Measurements from ENCODE around the gene NMNAT3.
A peak's percentile ranks its signal among the peaks of the same experiment; 100 is the strongest.

The NMNAT3 gene

GRCh38 chr3:139695426-139696313 is 17.9 kb upstream of the NMNAT3 start:
- Histone ChIP-seq H3K9ac (no peak overlapping the region), H3K4me1 (no peaks in the 10 kb centered on the region), H3K4me2 (no peak overlapping the region), H3K4me3 (no peak overlapping the region), H3K36me3 (no peaks in the 10 kb centered on the region), H3K27me3 (no peaks in the 10 kb centered on the region), H4K20me1 (no peaks in the 10 kb centered on the region), H3K27ac (no peak overlapping the region), H3K9me3 (replicated peaks in 1 of 11) (no peaks in the 10 kb centered on the region)
- TF ChIP-seq Cebpa-rat (IDR thresholded peaks at IDR 0.05) = no peak

- Histone ChIP-seq H3K9ac (no peak overlapping the region), H3K36me3 (no peaks in the 10 kb centered on the region), H3K27ac (no peak overlapping the region), H3K27me3 (no peaks in the 10 kb centered on the region), H3K9me3 (replicated peaks in 1 of 11) (no peaks in the 10 kb centered on the region), H3K4me3 (no peak overlapping the region), H3K4me2 (no peak overlapping the region), H3K4me1 (no peaks in the 10 kb centered on the region), H4K20me1 (no peaks in the 10 kb centered on the region)
- TF ChIP-seq Cebpa-rat (IDR thresholded peaks at IDR 0.05) = no peak
These were observed 17.2 kb upstream of the NMNAT3 start for GRCh38 chr3:139695007-139695406.

- no peak overlapping the region for H3K4me3 ChIP-seq
These were observed 16.8 kb upstream of the NMNAT3 start for GRCh38 chr3:139694542-139694941.

GRCh38 chr3:139691619-139692018 is 13.8 kb upstream of the NMNAT3 start:
- no peak overlapping the region for H3K9ac ChIP-seq
- H3K27me3 ChIP-seq = no peaks in the 10 kb centered on the region

More at GRCh38 chr3:139694542-139694941, 16.8 kb upstream of the NMNAT3 start:
- Histone ChIP-seq H3K36me3 (no peaks in the 10 kb centered on the region), H3K27ac (no peak overlapping the region), H3K9me3 (replicated peaks in 1 of 11) (no peaks in the 10 kb centered on the region), H3K27me3 (no peaks in the 10 kb centered on the region), H3K4me2 (no peak overlapping the region), H4K20me1 (no peaks in the 10 kb centered on the region), H3K9ac (no peak overlapping the region), H3K4me1 (no peaks in the 10 kb centered on the region)
- no peak for TF ChIP-seq Cebpa-rat (IDR thresholded peaks at IDR 0.05)

GRCh38 chr3:139689708-139690228 is 12.0 kb upstream of the NMNAT3 start:
- no peak for TF ChIP-seq Cebpa-rat (IDR thresholded peaks at IDR 0.05)
- no peak overlapping the region for H3K4me2 ChIP-seq
- peaks cover 0 to 1% (median 0%) of the 10 kb centered on the region in 11 experiments; a peak in 1 of 22 replicates for H3K9me3 ChIP-seq (replicated peaks in 1 of 11)
- peaks cover 0 to 18% (median 0%) of the 10 kb centered on the region in 10 experiments; a peak in 6 of 20 replicates for H3K4me1 ChIP-seq
- H3K27me3 ChIP-seq = no peaks in the 10 kb centered on the region
- no peaks in the 10 kb centered on the region for H4K20me1 ChIP-seq
- H3K9ac ChIP-seq = no peak overlapping the region
- no peak overlapping the region for H3K27ac ChIP-seq
- no peak overlapping the region for H3K4me3 ChIP-seq
- no peaks in the 10 kb centered on the region for H3K36me3 ChIP-seq

More at GRCh38 chr3:139691619-139692018, 13.8 kb upstream of the NMNAT3 start:
- Histone ChIP-seq H3K36me3 (no peaks in the 10 kb centered on the region), H4K20me1 (no peaks in the 10 kb centered on the region), H3K4me3 (no peak overlapping the region), H3K4me1 (peaks cover 0 to 17% (median 0%) of the 10 kb centered on the region in 10 experiments; a peak in 6 of 20 replicates), H3K27ac (no peak overlapping the region), H3K4me2 (no peak overlapping the region), H3K9me3 (replicated peaks in 1 of 11) (no peaks in the 10 kb centered on the region)
- no peak for TF ChIP-seq Cebpa-rat (IDR thresholded peaks at IDR 0.05)

GRCh38 chr3:139689122-139689521 is 11.3 kb upstream of the NMNAT3 start:
- Histone ChIP-seq H3K27ac (no peak overlapping the region), H3K4me3 (no peak overlapping the region), H3K9me3 (replicated peaks in 1 of 11) (peaks cover 0 to 8% (median 0%) of the 10 kb centered on the region in 11 experiments; a peak in 1 of 22 replicates), H3K36me3 (no peaks in the 10 kb centered on the region), H3K9ac (no peak overlapping the region), H4K20me1 (no peaks in the 10 kb centered on the region), H3K4me2 (no peak overlapping the region), H3K4me1 (peaks cover 0 to 18% (median 0%) of the 10 kb centered on the region in 10 experiments; a peak in 6 of 20 replicates), H3K27me3 (no peaks in the 10 kb centered on the region)
- TF ChIP-seq Cebpa-rat (IDR thresholded peaks at IDR 0.05) = no peak

- no peak overlapping the region for H3K4me3 ChIP-seq
- H3K9me3 ChIP-seq (replicated peaks in 1 of 11) = peaks cover 0 to 9% (median 0%) of the 10 kb centered on the region in 11 experiments; a peak in 1 of 22 replicates
These were observed 9.7 kb upstream of the NMNAT3 start for GRCh38 chr3:139687431-139687830.

GRCh38 chr3:139686624-139687023 is 8.9 kb upstream of the NMNAT3 start:
- peaks cover 0 to 18% (median 0%) of the 10 kb centered on the region in 10 experiments; a peak in 6 of 20 replicates for H3K4me1 ChIP-seq
- no peak overlapping the region for H3K27ac ChIP-seq
- no peak overlapping the region for H3K4me3 ChIP-seq
- TF ChIP-seq Cebpa-rat (IDR thresholded peaks at IDR 0.05) = no peak
- peaks cover 0 to 9% (median 0%) of the 10 kb centered on the region in 11 experiments; a peak in 1 of 22 replicates for H3K9me3 ChIP-seq (replicated peaks in 1 of 11)
- H3K36me3 ChIP-seq = no peaks in the 10 kb centered on the region
- H4K20me1 ChIP-seq = no peaks in the 10 kb centered on the region
- H3K9ac ChIP-seq = no peak overlapping the region
- no peaks in the 10 kb centered on the region for H3K27me3 ChIP-seq
- H3K4me2 ChIP-seq = peak overlapping the region in 2 of 11 experiments; percentile 62 to 76; a peak in 3 of 22 replicates

More at GRCh38 chr3:139687431-139687830, 9.7 kb upstream of the NMNAT3 start:
- H3K27ac ChIP-seq = no peak overlapping the region
- peak overlapping the region in 2 of 11 experiments; percentile 62 to 76; a peak in 4 of 22 replicates for H3K4me2 ChIP-seq
- no peaks in the 10 kb centered on the region for H4K20me1 ChIP-seq
- no peak overlapping the region for H3K9ac ChIP-seq
- peaks cover 0 to 18% (median 0%) of the 10 kb centered on the region in 10 experiments; a peak in 6 of 20 replicates for H3K4me1 ChIP-seq
- no peaks in the 10 kb centered on the region for H3K27me3 ChIP-seq
- no peak for TF ChIP-seq Cebpa-rat (IDR thresholded peaks at IDR 0.05)
- H3K36me3 ChIP-seq = no peaks in the 10 kb centered on the region

GRCh38 chr3:139686206-139686605 is 8.4 kb upstream of the NMNAT3 start:
- H3K36me3 ChIP-seq = no peaks in the 10 kb centered on the region
- peaks cover 0 to 9% (median 0%) of the 10 kb centered on the region in 11 experiments; a peak in 1 of 22 replicates for H3K9me3 ChIP-seq (replicated peaks in 1 of 11)
- H4K20me1 ChIP-seq = no peaks in the 10 kb centered on the region
- H3K4me2 ChIP-seq = no peak overlapping the region
- no peak overlapping the region for H3K9ac ChIP-seq
- H3K4me3 ChIP-seq = no peak overlapping the region
- H3K27me3 ChIP-seq = no peaks in the 10 kb centered on the region
- H3K4me1 ChIP-seq = peaks cover 0 to 18% (median 0%) of the 10 kb centered on the region in 10 experiments; a peak in 6 of 20 replicates
- TF ChIP-seq Cebpa-rat (IDR thresholded peaks at IDR 0.05) = no peak
- no peak overlapping the region for H3K27ac ChIP-seq

Data from BLaER1 treated with 17β-estradiol and CSF1 and Interleukin-3, amounts not matched to agents 10 nM and 100 nM (cell line).